SU-DHL-6 (cell line): ENCODE measurements around the gene PPFIA4.

Experiments used
- EZH2phosphoT487 ChIP-seq: fragments of 200-600 bp; sonication (generic), shearing (Covaris generic); conservative IDR thresholded peaks from 2 replicates; pipeline ENCODE4 v1.6.1; 2018; ENCODE audit warnings: mild to moderate bottlenecking, antibody characterized with exemption, low read length, moderate library complexity, mixed read lengths
- TF ChIP-seq, protein P1 (sequence below): fragments of 200-600 bp; sonication (generic); IDR thresholded peaks from one replicate; pipeline ENCODE4 v1.5.1; 2017; ENCODE audit warnings: antibody characterized with exemption, mild to moderate bottlenecking, low read length, moderate library complexity; ENCODE audit not compliant: insufficient read depth, poor library complexity, severe bottlenecking

DNA sequence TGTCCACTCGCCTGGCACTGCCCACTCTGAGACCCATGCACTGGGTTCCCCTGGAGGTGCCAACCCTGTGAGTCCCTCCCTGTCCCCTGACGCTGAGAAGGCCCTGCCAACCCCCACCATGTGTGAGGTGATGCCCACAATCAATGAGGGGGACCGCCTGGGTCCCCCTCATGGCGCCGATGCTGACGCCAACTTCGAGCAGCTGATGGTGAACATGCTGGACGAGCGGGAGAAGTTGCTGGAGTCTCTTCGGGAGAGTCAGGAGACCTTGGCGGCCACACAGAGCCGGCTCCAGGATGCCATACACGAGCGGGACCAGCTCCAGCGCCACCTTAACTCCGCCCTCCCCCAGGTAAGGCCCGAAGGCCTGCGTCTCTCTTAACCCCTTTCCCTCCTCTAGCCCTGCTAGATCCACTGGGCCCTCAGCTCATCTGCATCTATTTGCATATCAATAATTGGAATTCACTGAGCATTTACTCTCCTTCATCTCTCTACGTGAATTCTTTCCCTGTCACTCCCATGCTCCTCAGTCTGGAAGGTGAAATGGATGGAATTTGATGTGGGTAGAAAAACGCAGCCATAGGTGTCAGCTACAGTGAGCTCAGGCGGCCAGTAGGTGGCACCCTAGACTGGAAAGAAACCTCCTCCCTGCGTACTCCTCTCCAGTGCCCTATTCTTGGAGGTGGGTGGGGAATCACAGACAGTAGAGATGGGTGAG is 12.8 kb downstream of the PPFIA4 start:
- TF ChIP-seq, protein P1, sequence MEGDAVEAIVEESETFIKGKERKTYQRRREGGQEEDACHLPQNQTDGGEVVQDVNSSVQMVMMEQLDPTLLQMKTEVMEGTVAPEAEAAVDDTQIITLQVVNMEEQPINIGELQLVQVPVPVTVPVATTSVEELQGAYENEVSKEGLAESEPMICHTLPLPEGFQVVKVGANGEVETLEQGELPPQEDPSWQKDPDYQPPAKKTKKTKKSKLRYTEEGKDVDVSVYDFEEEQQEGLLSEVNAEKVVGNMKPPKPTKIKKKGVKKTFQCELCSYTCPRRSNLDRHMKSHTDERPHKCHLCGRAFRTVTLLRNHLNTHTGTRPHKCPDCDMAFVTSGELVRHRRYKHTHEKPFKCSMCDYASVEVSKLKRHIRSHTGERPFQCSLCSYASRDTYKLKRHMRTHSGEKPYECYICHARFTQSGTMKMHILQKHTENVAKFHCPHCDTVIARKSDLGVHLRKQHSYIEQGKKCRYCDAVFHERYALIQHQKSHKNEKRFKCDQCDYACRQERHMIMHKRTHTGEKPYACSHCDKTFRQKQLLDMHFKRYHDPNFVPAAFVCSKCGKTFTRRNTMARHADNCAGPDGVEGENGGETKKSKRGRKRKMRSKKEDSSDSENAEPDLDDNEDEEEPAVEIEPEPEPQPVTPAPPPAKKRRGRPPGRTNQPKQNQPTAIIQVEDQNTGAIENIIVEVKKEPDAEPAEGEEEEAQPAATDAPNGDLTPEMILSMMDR: peak; percentile 93
- TF ChIP-seq EZH2phosphoT487: no peak
